BE2C (cell line): ENCODE results near the gene LAMA2.

Experiments
- DNase-seq: peaks from one replicate; pipeline ENCODE4 v3.0.0-alpha.2; 2020
- H3K27me3 ChIP-seq: fragments of 250-450 bp; sonication (Bioruptor Pico); 2 replicates; pipeline ENCODE4 v1.5.1; 2020; ENCODE audit warnings: mild to moderate bottlenecking
- H3K36me3 ChIP-seq: fragments of 250-450 bp; sonication (Bioruptor Pico); 2 replicates; pipeline ENCODE4 v1.5.1; 2020; ENCODE audit warnings: mild to moderate bottlenecking
- H3K4me1 ChIP-seq: fragments of 250-450 bp; sonication (Bioruptor Pico); 2 replicates; pipeline ENCODE4 v1.5.1; 2020
- H3K4me3 ChIP-seq: 2 replicates; pipeline ENCODE4 v1.5.1; 2011; ENCODE audit warnings: low read depth, low read length
- H3K9me3 ChIP-seq: fragments of 250-450 bp; sonication (Bioruptor Pico); 2 replicates; pipeline ENCODE4 v1.5.1; 2020
- TF ChIP-seq, protein P1 (sequence below): IDR thresholded peaks from 2 replicates; pipeline ENCODE4 v1.5.1; 2012; ENCODE audit warnings: mild to moderate bottlenecking, low read depth, low read length

The LAMA2 gene

DNA sequence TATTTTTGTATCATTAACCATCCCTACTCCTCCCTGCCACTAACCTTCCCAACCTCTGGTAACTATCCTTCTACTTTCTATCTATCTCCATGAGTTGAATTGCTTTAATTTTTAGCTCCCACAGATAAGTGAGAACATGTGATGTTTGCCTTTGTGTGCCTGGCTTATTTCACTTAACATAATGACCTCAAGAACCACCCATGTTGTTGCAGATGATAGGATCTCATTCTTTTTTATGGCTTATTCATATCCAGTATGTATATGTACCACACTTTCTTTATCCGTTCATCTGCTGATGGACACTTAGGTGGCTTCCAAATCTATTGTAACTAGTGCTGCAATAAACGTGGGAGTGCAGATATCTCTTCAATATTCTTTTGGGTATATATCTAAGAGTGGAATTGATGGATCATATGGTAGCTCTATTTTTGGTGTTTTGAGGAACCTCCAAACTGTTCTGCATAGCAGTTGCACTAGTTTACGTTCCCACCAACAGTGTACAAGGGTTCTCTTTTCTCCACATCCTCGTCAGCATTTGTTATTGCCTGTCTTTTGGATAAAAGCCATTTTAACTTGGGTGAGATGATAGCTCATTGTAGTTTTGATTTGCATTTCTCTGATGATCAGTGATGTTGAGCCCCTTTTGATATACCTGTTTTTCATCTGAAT lies 625.7 kb downstream of the LAMA2 start:
- Histone ChIP-seq H3K4me1 (peaks cover 2% of the 10 kb centered on the region; the same call in 1 of the 2 replicates), H3K36me3 (no peaks in the 10 kb centered on the region), H3K9me3 (no peaks in the 10 kb centered on the region), H3K4me3 (no peak overlapping the region), H3K27me3 (no peaks in the 10 kb centered on the region)
- TF ChIP-seq, protein P1, sequence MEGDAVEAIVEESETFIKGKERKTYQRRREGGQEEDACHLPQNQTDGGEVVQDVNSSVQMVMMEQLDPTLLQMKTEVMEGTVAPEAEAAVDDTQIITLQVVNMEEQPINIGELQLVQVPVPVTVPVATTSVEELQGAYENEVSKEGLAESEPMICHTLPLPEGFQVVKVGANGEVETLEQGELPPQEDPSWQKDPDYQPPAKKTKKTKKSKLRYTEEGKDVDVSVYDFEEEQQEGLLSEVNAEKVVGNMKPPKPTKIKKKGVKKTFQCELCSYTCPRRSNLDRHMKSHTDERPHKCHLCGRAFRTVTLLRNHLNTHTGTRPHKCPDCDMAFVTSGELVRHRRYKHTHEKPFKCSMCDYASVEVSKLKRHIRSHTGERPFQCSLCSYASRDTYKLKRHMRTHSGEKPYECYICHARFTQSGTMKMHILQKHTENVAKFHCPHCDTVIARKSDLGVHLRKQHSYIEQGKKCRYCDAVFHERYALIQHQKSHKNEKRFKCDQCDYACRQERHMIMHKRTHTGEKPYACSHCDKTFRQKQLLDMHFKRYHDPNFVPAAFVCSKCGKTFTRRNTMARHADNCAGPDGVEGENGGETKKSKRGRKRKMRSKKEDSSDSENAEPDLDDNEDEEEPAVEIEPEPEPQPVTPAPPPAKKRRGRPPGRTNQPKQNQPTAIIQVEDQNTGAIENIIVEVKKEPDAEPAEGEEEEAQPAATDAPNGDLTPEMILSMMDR, result no peak
- DNase-seq, result no peak

DNA sequence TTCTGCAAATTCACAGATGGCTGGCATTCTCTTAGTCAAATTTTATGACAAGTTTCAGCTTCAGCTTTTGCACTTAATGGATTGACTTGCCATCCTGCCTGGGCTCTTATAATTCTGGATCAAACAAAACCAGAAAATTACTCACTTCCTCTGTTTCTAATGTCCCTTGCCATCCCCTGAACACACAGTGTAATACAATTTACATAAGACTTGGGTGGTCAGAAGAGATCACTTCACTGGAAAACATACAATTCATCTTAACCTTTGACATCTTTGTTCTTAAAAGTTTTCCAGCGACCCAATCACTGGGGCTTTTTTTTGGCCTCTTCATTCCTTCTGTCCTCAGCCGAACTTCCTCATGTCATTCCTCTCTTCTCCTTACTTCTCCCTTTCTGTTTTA lies 628.0 kb downstream of the LAMA2 start:
- H3K4me1 ChIP-seq, result peaks cover 2% of the 10 kb centered on the region; the same call in 1 of the 2 replicates
- no peak for DNase-seq
- H3K36me3 ChIP-seq, result no peaks in the 10 kb centered on the region
- no peaks in the 10 kb centered on the region for H3K27me3 ChIP-seq
- TF ChIP-seq, protein P1, result no peak
- no peaks in the 10 kb centered on the region for H3K9me3 ChIP-seq
- no peak overlapping the region for H3K4me3 ChIP-seq

DNA sequence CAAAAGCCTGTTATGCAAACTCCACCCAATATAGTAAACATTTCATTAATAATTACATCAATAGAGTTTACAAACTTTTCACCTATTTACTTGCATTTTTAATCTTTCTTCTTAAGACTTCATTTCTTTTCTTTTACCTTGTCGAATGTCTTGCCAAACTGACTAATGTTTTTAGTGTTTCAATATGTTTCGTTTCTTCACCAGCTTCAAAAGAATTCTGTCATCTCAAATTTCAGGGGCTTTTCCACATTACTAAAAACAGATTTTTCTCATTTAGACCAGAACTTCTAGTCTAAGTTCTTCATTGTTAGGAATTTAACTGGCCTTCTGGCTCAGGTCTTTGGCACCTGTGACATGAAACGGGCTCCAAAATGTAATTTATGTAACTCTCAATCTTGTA lies 630.5 kb downstream of the LAMA2 start:
- no peak for DNase-seq
- Histone ChIP-seq H3K9me3 (no peaks in the 10 kb centered on the region), H3K4me1 (no peaks in the 10 kb centered on the region; the same call in 1 of the 2 replicates), H3K27me3 (no peaks in the 10 kb centered on the region), H3K36me3 (no peaks in the 10 kb centered on the region), H3K4me3 (no peak overlapping the region)
- TF ChIP-seq, protein P1, result no peak

DNA sequence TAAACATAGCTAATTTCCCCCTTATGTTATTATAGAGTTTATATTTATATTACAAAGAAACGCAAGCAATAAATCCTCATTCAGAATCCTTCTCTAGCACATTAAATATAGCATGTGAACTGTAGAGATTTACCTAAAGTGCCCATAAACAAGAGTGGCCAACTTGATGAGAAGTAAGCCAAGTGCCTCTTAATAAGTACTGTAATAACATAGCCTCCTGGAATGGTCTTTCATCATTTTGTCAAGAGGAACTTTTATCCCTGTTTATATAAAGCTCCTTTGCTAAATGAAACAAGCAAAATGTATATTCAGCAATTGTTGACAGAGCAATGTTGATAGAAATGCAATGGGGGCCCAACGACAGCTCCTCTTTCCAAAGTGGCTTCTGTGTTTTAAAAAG lies 632.1 kb downstream of the LAMA2 start:
- Histone ChIP-seq H3K9me3 (no peaks in the 10 kb centered on the region), H3K27me3 (no peaks in the 10 kb centered on the region), H3K4me1 (no peaks in the 10 kb centered on the region; the same call in 1 of the 2 replicates), H3K36me3 (no peaks in the 10 kb centered on the region), H3K4me3 (no peak overlapping the region)
- DNase-seq, result no peak
- TF ChIP-seq, protein P1, result no peak

DNA sequence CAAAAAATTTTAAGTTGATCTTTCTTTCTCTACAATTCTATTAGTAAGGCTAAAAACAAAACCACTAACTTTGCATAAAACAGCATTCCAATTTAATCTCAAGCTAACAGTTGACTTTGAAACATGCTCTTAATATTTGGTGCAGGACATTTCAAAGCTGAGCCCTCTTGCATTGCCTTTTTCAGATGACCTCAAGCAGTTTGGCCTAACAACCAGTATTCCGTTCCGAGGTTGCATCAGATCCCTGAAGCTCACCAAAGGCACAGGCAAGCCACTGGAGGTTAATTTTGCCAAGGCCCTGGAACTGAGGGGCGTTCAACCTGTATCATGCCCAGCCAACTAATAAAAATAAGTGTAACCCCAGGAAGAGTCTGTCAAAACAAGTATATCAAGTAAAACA lies 633.1 kb downstream of the LAMA2 start:
- no peak overlapping the region for H3K4me3 ChIP-seq
- H3K4me1 ChIP-seq, result no peaks in the 10 kb centered on the region; the same call in 1 of the 2 replicates
- no peaks in the 10 kb centered on the region for H3K27me3 ChIP-seq
- DNase-seq, result no peak
- no peaks in the 10 kb centered on the region for H3K9me3 ChIP-seq
- H3K36me3 ChIP-seq, result no peaks in the 10 kb centered on the region
- TF ChIP-seq, protein P1, result no peak

DNA sequence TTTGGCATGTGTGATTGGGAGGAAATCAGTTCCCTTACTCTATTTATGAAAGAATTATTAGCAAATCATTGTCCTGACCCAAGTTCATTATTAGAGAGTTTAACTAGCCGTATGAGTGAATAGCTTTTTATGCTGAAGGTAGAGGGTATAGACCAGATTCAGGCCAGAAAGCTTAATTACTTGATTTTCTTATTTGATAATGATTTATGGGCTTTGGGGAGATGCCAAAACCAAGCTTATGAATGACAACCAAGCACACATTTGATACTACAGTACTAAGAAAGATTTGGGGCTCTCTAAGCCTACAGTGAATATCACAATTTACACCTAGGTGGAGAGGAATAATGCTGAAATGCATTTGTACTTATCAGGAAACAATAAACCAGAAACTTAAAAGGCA lies 633.8 kb downstream of the LAMA2 start:
- DNase-seq, result no peak
- TF ChIP-seq, protein P1, result no peak
- no peaks in the 10 kb centered on the region for H3K36me3 ChIP-seq
- H3K27me3 ChIP-seq, result no peaks in the 10 kb centered on the region
- H3K4me3 ChIP-seq, result no peak overlapping the region
- no peaks in the 10 kb centered on the region; the same call in 1 of the 2 replicates for H3K4me1 ChIP-seq
- no peaks in the 10 kb centered on the region for H3K9me3 ChIP-seq
